Chondrocyte (in vitro differentiated cells): ENCODE measurements around the gene KLHL22. TPM values are rescaled to one million over a fixed set of nuclear protein-coding genes. Genes with fewer than 3 reads are reported as not detected.
"Not testable (repeated sequence)": the region's sequence is repeated elsewhere in the genome, so short reads cannot be mapped to it uniquely, and the experiment has no call there.

Experiments used
- DNase-seq: peaks from one replicate; pipeline ENCODE4 v3.0.0; 2021; ENCODE audit warnings: mixed read lengths, low spot score
- H3K27ac Mint-ChIP-seq: one replicate; pipeline ENCODE4 v1.8.0; 2021; ENCODE audit warnings: mild to moderate bottlenecking, moderate library complexity, mixed read lengths; ENCODE audit not compliant: unreplicated experiment
- H3K27me3 Mint-ChIP-seq: 2 replicates; pipeline ENCODE4 v1.8.0; 2021; ENCODE audit warnings: low read depth, mixed read lengths
- H3K36me3 Mint-ChIP-seq: 2 replicates; pipeline ENCODE4 v1.8.0; 2021; ENCODE audit warnings: low read depth, mixed read lengths
- H3K4me1 Mint-ChIP-seq: 2 replicates; pipeline ENCODE4 v1.8.0; 2021; ENCODE audit warnings: low read depth, mild to moderate bottlenecking, mixed read lengths
- H3K4me3 Mint-ChIP-seq: one replicate; pipeline ENCODE4 v1.8.0; 2021; ENCODE audit warnings: mild to moderate bottlenecking, moderate library complexity, mixed read lengths; ENCODE audit not compliant: unreplicated experiment
- H3K9me3 Mint-ChIP-seq: 2 replicates; pipeline ENCODE4 v1.8.0; 2021; ENCODE audit warnings: low read depth, mixed read lengths
- CTCF ChIP-seq: fragments of 200-600 bp; sonication (generic); IDR thresholded peaks from 2 replicates; pipeline ENCODE4 v1.5.0; 2021; ENCODE audit warnings: antibody characterized with exemption, mild to moderate bottlenecking, moderate library complexity
- total RNA-seq: library from RNA; stranded (reverse); gene quantifications from 3 replicates; pipeline ENCODE4 v1.2.1, GENCODE V29; 2021

Gene KLHL22
- total RNA-seq, 1 donor from 2014 or later, result 37.3 TPM

DNA sequence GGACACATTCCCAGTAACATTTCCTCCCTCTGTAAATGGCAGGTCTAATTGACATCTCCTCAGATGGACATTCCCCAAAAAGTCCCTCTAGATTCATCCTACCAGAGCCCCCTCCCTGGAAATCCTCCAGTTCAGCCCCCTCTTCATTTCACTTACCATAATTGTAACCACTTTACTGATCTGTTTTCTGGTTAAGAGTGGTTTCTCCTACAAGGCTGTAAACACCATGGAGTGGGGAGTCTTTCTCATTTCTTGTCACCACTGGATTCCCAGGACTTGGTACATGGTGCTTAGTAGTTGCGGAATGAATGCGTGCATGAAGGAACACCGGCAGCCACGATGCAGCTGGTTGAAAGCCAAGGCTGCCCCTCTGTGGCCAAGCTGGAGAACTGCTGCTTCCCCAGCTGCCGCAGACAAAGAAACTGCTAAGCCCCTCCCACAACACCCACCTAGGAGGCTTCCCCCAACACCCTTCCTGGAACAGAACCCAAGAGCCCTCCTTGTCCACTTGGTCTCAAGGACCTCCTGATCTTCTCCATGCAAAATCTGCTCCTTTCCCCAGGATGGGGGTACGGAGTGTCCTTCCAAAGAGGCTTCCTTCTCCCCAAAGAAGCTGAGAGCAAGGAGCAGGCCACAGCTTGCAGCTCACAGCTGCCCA is 39.4 kb downstream of the KLHL22 start:
- Mint-ChIP-seq H3K4me3 (no peak overlapping the region), H3K4me1 (peaks cover 30% of the 10 kb centered on the region), H3K27ac (peak overlapping the region; percentile 51), H3K9me3 (no peaks in the 10 kb centered on the region), H3K36me3 (peaks cover 29% of the 10 kb centered on the region), H3K27me3 (no peaks in the 10 kb centered on the region)
- DNase-seq, result peak; percentile 87
- peak; percentile 91 for TF ChIP-seq CTCF

DNA sequence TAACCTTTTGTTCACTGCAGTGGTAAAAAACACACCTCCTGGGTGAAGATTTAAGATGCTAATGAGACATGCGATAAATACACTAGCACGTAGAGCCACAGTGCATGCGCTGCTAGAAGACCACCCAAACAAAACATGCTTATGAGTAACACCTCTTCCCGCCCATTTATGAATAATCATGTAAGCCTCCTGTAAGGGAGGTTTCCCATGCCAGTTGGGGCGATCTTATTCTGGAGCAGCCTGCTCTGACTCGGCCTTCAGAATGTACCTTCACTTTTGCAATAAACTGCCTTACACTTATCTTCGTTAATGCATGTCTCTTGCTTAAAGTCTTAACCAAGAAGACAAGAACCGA is 39.9 kb downstream of the KLHL22 start:
- peaks cover 31% of the 10 kb centered on the region for H3K36me3 Mint-ChIP-seq
- no peak for DNase-seq
- H3K4me1 Mint-ChIP-seq, result peaks cover 30% of the 10 kb centered on the region
- TF ChIP-seq CTCF, result no peak
- H3K9me3 Mint-ChIP-seq, result no peaks in the 10 kb centered on the region
- no peak overlapping the region for H3K4me3 Mint-ChIP-seq
- H3K27ac Mint-ChIP-seq, result no peak overlapping the region
- no peaks in the 10 kb centered on the region for H3K27me3 Mint-ChIP-seq

GRCh38 chr22:20453222-20453621 is 42.4 kb downstream of the KLHL22 start:
- peaks cover 12% of the 10 kb centered on the region for H3K4me1 Mint-ChIP-seq
- TF ChIP-seq CTCF, result no peak
- H3K27ac Mint-ChIP-seq, result no peak overlapping the region
- H3K4me3 Mint-ChIP-seq, result no peak overlapping the region
- no peaks in the 10 kb centered on the region for H3K9me3 Mint-ChIP-seq
- DNase-seq, result no peak
- no peaks in the 10 kb centered on the region for H3K27me3 Mint-ChIP-seq
- peaks cover 26% of the 10 kb centered on the region for H3K36me3 Mint-ChIP-seq

DNA sequence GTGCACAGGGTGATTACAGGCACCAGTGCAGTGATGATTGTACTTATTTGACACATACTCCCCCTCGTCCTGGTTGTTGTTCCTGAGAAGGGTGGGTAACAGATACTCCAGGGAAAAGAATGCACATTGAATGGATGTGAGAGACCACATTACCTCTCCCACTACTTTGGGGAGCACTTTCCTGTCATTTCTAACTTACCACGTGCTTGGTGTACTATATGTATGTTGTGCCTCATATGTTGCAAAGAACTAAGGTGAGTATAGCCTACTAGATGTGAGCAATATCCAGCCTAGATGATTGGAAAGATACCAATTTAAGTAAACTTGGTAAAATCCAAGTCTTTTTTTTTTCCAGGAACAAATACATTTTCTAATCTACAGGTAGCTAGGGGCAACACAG is 43.7 kb downstream of the KLHL22 start:
- peaks cover 12% of the 10 kb centered on the region for H3K4me1 Mint-ChIP-seq
- no peak overlapping the region for H3K4me3 Mint-ChIP-seq
- DNase-seq, result no peak
- no peak overlapping the region for H3K27ac Mint-ChIP-seq
- H3K27me3 Mint-ChIP-seq, result no peaks in the 10 kb centered on the region
- peaks cover 26% of the 10 kb centered on the region for H3K36me3 Mint-ChIP-seq
- no peaks in the 10 kb centered on the region for H3K9me3 Mint-ChIP-seq
- no peak for TF ChIP-seq CTCF

GRCh38 chr22:20451129-20451778 is 44.3 kb downstream of the KLHL22 start:
- peaks cover 25% of the 10 kb centered on the region for H3K36me3 Mint-ChIP-seq
- DNase-seq, result peak; percentile 25
- not testable (repeated sequence) for H3K27me3 Mint-ChIP-seq, H3K9me3 Mint-ChIP-seq, H3K4me1 Mint-ChIP-seq, H3K27ac Mint-ChIP-seq, H3K4me3 Mint-ChIP-seq

GRCh38 chr22:20450551-20450906 is 45.1 kb downstream of the KLHL22 start:
- Mint-ChIP-seq H3K27ac (no peak overlapping the region), H3K4me1 (peaks cover 3% of the 10 kb centered on the region), H3K27me3 (no peaks in the 10 kb centered on the region), H3K36me3 (peaks cover 22% of the 10 kb centered on the region), H3K4me3 (no peak overlapping the region), H3K9me3 (no peaks in the 10 kb centered on the region)
- no peak for TF ChIP-seq CTCF
- DNase-seq, result no peak
